Muscle layer of colon (tissue), 2 donors: Measurements from ENCODE around the gene CAP2.

ENCODE experiments used
- H3K27ac ChIP-seq: one replicate; pipeline ENCODE4 v1.7.0; 2013; ENCODE audit warnings: low read depth, mild to moderate bottlenecking, low read length, moderate library complexity
- H3K27me3 ChIP-seq, 2 donors: one replicate each; pipeline ENCODE4 v1.7.0; 2013; ENCODE audit warnings: low read length in 2 of 2, mild to moderate bottlenecking in 2 of 2; ENCODE audit not compliant: insufficient read depth in 2 of 2, control insufficient read depth in 1 of 2
- H3K36me3 ChIP-seq: one replicate; pipeline ENCODE4 v1.7.0; 2013; ENCODE audit warnings: mild to moderate bottlenecking, low read length; ENCODE audit not compliant: insufficient read depth
- H3K4me1 ChIP-seq: one replicate; pipeline ENCODE4 v1.7.0; 2013; ENCODE audit warnings: mild to moderate bottlenecking, low read length; ENCODE audit not compliant: insufficient read depth
- H3K4me3 ChIP-seq, 2 donors: one replicate each; pipeline ENCODE4 v1.7.0; 2013; ENCODE audit warnings: low read length in 2 of 2, low read depth in 1 of 2, mild to moderate bottlenecking in 1 of 2, moderate library complexity in 1 of 2
- H3K9ac ChIP-seq: one replicate; pipeline ENCODE4 v1.7.0; 2013; ENCODE audit warnings: low read length
- H3K9me3 ChIP-seq: one replicate; pipeline ENCODE4 v1.7.0; 2013; ENCODE audit warnings: mild to moderate bottlenecking, low read length
- donor health status: abdominal sarcoma.
- donor health status: Adenocarcinoma of cecum.

The CAP2 gene

GRCh38 chr6:17477356-17477755 lies 84.0 kb downstream of the CAP2 start:
- Histone ChIP-seq H3K4me1 (peaks cover 45% of the 10 kb centered on the region), H3K36me3 (no peaks in the 10 kb centered on the region), H3K27me3 (no peaks in the 10 kb centered on the region), H3K27ac (no peak overlapping the region), H3K9ac (no peak overlapping the region), H3K4me3 (no peak overlapping the region), H3K9me3 (no peaks in the 10 kb centered on the region)

GRCh38 chr6:17478223-17478907 lies 85.0 kb downstream of the CAP2 start:
- Histone ChIP-seq H3K36me3 (no peaks in the 10 kb centered on the region), H3K4me1 (peaks cover 35% of the 10 kb centered on the region), H3K9me3 (no peaks in the 10 kb centered on the region), H3K27me3 (no peaks in the 10 kb centered on the region), H3K27ac (no peak overlapping the region), H3K4me3 (no peak overlapping the region), H3K9ac (no peak overlapping the region)

- no peak overlapping the region for H3K27ac ChIP-seq
- no peaks in the 10 kb centered on the region for H3K9me3 ChIP-seq
- no peaks in the 10 kb centered on the region for H3K27me3 ChIP-seq
- H3K4me3 ChIP-seq: no peak overlapping the region
- peaks cover 29% of the 10 kb centered on the region for H3K4me1 ChIP-seq
- H3K36me3 ChIP-seq: no peaks in the 10 kb centered on the region
- no peak overlapping the region for H3K9ac ChIP-seq
Measured at GRCh38 chr6:17478946-17479345, 85.6 kb downstream of the CAP2 start.

- H3K27me3 ChIP-seq: no peaks in the 10 kb centered on the region
- no peak overlapping the region for H3K9ac ChIP-seq
- H3K9me3 ChIP-seq: no peaks in the 10 kb centered on the region
- H3K4me3 ChIP-seq: no peak overlapping the region
- H3K36me3 ChIP-seq: no peaks in the 10 kb centered on the region
- peaks cover 25% of the 10 kb centered on the region for H3K4me1 ChIP-seq
- no peak overlapping the region for H3K27ac ChIP-seq
Measured at GRCh38 chr6:17480476-17480875, 87.1 kb downstream of the CAP2 start.

- peaks cover 19% of the 10 kb centered on the region for H3K4me1 ChIP-seq
- no peaks in the 10 kb centered on the region for H3K9me3 ChIP-seq
- no peak overlapping the region for H3K4me3 ChIP-seq
- H3K36me3 ChIP-seq: peaks cover 5% of the 10 kb centered on the region
- H3K27ac ChIP-seq: no peak overlapping the region
- H3K27me3 ChIP-seq: no peaks in the 10 kb centered on the region
- no peak overlapping the region for H3K9ac ChIP-seq
Measured at GRCh38 chr6:17482711-17483110, 89.3 kb downstream of the CAP2 start.

GRCh38 chr6:17483391-17484016 lies 90.1 kb downstream of the CAP2 start:
- no peak overlapping the region for H3K27ac ChIP-seq

GRCh38 chr6:17484201-17484849 lies 90.9 kb downstream of the CAP2 start:
- Histone ChIP-seq H3K9ac (no peak overlapping the region), H3K27ac (no peak overlapping the region), H3K4me1 (peaks cover 12% of the 10 kb centered on the region), H3K4me3 (no peak overlapping the region), H3K36me3 (peaks cover 5% of the 10 kb centered on the region), H3K27me3 (no peaks in the 10 kb centered on the region), H3K9me3 (no peaks in the 10 kb centered on the region)

More at GRCh38 chr6:17483391-17484016, 90.1 kb downstream of the CAP2 start:
- Histone ChIP-seq H3K9ac (no peak overlapping the region), H3K9me3 (no peaks in the 10 kb centered on the region), H3K4me3 (no peak overlapping the region), H3K4me1 (peaks cover 19% of the 10 kb centered on the region), H3K36me3 (peaks cover 5% of the 10 kb centered on the region), H3K27me3 (no peaks in the 10 kb centered on the region)

- Histone ChIP-seq H3K4me3 (no peak overlapping the region), H3K9me3 (no peaks in the 10 kb centered on the region), H3K4me1 (peaks cover 12% of the 10 kb centered on the region), H3K27me3 (no peaks in the 10 kb centered on the region), H3K27ac (no peak overlapping the region), H3K36me3 (peaks cover 5% of the 10 kb centered on the region), H3K9ac (no peak overlapping the region)
Measured at GRCh38 chr6:17485181-17485580, 91.8 kb downstream of the CAP2 start.

- no peaks in the 10 kb centered on the region for H3K9me3 ChIP-seq
- no peak overlapping the region for H3K9ac ChIP-seq
- H3K4me1 ChIP-seq: peaks cover 19% of the 10 kb centered on the region
- H3K4me3 ChIP-seq: no peak overlapping the region
- H3K36me3 ChIP-seq: peaks cover 5% of the 10 kb centered on the region
- H3K27ac ChIP-seq: no peak overlapping the region
- no peaks in the 10 kb centered on the region for H3K27me3 ChIP-seq
Measured at GRCh38 chr6:17485946-17486345, 92.6 kb downstream of the CAP2 start.

- Histone ChIP-seq H3K9ac (no peak overlapping the region), H3K4me1 (peaks cover 26% of the 10 kb centered on the region), H3K36me3 (peaks cover 5% of the 10 kb centered on the region), H3K27me3 (no peaks in the 10 kb centered on the region), H3K4me3 (no peak overlapping the region), H3K9me3 (no peaks in the 10 kb centered on the region), H3K27ac (no peak overlapping the region)
Measured at GRCh38 chr6:17486680-17487079, 93.3 kb downstream of the CAP2 start.

GRCh38 chr6:17490724-17491123 lies 97.3 kb downstream of the CAP2 start:
- Histone ChIP-seq H3K9me3 (no peaks in the 10 kb centered on the region), H3K36me3 (peaks cover 5% of the 10 kb centered on the region), H3K9ac (no peak overlapping the region), H3K27ac (peak overlapping the region; percentile 50), H3K4me3 (peak overlapping the region in 1 of 2 donors; percentile 22), H3K4me1 (peaks cover 54% of the 10 kb centered on the region), H3K27me3 (no peaks in the 10 kb centered on the region)
